Testis (tissue), 2 donors: ENCODE results near the gene RELCH.

Experiments used
- POLR2A ChIP-seq: fragments of 450-650 bp; IDR thresholded peaks from one replicate; pipeline ENCODE4 v1.6.1; 2017; ENCODE audit warnings: antibody characterized with exemption, mild to moderate bottlenecking, moderate library complexity
- TF ChIP-seq, protein P1 (sequence below), 3 experiments: fragments of 450-650 bp in 2 of 3; fragments of 200-600 bp in 1 of 3; sonication (generic) in 1 of 3; IDR thresholded peaks; one replicate each; pipeline ENCODE4 v1.5.1; 2016 to 2019; ENCODE audit warnings: antibody characterized with exemption in 3 of 3, mild to moderate bottlenecking in 2 of 3, moderate library complexity in 1 of 3

DNA sequence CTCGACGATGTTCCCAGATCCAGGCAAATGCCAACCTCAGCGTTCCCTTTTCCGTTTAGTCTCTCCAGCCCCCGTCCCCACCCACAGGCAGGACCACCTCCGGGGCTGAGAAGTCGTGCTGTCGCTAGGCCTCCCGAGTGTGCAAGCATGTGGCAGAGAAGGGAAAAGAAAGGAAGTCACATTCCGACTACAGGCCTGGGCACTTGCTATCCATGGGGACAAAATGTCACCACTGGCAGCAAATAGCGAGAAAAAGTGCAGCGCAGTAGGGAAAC, 619 bp upstream of the RELCH start:
- no peak for TF ChIP-seq POLR2A
- TF ChIP-seq, protein P1, sequence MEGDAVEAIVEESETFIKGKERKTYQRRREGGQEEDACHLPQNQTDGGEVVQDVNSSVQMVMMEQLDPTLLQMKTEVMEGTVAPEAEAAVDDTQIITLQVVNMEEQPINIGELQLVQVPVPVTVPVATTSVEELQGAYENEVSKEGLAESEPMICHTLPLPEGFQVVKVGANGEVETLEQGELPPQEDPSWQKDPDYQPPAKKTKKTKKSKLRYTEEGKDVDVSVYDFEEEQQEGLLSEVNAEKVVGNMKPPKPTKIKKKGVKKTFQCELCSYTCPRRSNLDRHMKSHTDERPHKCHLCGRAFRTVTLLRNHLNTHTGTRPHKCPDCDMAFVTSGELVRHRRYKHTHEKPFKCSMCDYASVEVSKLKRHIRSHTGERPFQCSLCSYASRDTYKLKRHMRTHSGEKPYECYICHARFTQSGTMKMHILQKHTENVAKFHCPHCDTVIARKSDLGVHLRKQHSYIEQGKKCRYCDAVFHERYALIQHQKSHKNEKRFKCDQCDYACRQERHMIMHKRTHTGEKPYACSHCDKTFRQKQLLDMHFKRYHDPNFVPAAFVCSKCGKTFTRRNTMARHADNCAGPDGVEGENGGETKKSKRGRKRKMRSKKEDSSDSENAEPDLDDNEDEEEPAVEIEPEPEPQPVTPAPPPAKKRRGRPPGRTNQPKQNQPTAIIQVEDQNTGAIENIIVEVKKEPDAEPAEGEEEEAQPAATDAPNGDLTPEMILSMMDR (IDR thresholded peaks at IDR 0.05), result no peak
